DMS53 treated with DMSO at 0.1 percent for 48 hours (cell line): ENCODE data around the gene IL18.
"Not testable (repeated sequence)": the region's sequence is repeated elsewhere in the genome, so short reads cannot be mapped to it uniquely, and the experiment has no call there.

Experiments
- DNase-seq: peaks from one replicate; lab custom pipeline; 2025; ENCODE audit not compliant: unreplicated experiment; lab: John Stamatoyannopoulos, UW

IL18 gene

GRCh38 chr11:112163875-112164685, at the start of gene IL18:
Gene IL18 (minus strand): TSS chr11:112164094. CDS start chr11:112155053, 9,041 bp downstream.
- no peak for DNase-seq

- DNase-seq, result no peak
These were observed 48.8 kb upstream of the IL18 start for GRCh38 chr11:112212710-112213109.

- no peak for DNase-seq
These were observed 48.4 kb upstream of the IL18 start for GRCh38 chr11:112212290-112212689.

DNA sequence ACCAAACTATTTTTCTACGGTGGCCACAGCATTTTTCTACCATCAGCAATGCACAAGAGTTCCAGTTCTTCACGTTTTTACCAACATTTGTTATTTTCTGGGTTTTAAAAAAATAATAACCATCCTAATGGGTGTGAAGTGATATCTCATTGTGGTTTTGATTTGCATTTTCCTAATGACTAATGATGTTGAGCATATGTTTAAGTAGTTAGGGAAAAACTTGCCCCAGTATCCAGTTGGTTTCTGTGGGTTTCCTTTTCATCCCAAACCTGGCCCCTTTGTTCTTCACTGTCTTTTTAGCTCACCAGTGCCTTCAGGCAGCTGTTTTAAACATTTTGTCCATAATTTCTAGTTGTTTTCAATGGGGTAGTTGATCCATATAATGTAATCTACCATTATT, 47.6 kb upstream of the IL18 start:
- DNase-seq, result no peak

DNA sequence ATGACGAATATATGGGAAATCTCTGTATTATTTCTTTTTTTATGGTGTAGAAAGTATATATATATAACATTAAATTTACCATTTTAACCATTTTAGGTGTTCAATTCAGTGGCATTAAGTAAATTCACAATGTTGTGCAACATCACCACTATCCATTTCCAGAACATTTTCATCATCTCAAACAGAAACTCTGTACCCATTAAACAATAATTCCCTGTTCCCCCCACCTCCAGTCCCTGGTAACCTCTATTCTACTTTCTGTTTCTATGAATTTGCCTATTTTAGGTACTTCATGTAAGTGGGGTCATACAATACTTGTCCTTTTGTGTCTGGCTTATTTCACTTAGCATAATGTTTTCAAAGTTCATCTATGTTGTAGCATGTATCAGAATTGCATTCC, 47.0 kb upstream of the IL18 start:
- no peak for DNase-seq

- no peak for DNase-seq
These were observed 42.2 kb upstream of the IL18 start for GRCh38 chr11:112206071-112206470.

- DNase-seq, result no peak
These were observed 36.4 kb upstream of the IL18 start for GRCh38 chr11:112200252-112200651.

GRCh38 chr11:112199101-112199500, 35.2 kb upstream of the IL18 start:
- not testable (repeated sequence) for DNase-seq

DNA sequence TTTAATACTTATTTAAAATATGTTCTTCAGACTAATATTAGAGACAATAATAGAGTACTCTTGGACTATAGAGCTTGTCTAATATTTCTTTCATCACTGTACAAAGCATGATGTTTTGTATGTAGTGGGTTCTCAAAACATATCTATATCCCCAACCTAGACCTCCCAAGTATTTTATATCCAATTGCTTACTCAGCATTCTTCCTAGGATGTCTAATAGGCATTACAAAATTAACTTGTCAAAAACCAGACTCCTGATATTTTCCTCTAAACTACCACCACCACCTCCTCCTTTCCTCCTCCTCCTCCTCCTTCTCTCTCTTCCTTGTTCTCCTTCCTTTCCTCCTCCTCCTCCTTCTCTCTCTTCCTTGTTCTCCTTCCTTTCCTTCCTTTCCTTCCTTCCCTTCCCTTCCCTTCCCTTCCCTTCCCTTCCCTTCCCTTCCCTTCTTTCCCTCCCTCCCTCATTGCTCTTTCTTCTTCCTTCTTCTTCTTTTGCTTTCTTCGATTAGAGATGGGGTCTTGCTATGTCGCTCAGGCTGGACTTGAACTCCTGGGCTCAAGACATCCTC, 32.7 kb upstream of the IL18 start:
- DNase-seq, result no peak

DNA sequence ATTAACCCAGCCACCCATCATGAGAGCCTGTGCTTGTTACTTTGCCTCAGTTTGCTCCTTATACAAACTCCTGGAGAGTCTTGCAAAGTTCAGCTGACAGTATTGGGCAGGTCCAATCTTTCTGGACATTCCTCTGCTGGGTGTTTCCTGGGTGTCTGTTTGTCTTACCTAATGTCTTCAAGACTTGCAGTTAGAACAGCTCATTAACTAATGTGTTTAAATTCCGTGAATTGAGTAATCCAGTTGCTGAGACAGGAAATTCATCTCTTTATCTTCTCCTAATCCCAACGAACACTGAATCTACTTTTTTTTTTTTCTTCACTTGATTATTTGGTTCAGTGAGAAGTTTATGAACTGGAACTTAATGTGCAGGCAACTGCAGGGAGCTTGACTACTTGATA, 32.1 kb upstream of the IL18 start:
- no peak for DNase-seq

DNA sequence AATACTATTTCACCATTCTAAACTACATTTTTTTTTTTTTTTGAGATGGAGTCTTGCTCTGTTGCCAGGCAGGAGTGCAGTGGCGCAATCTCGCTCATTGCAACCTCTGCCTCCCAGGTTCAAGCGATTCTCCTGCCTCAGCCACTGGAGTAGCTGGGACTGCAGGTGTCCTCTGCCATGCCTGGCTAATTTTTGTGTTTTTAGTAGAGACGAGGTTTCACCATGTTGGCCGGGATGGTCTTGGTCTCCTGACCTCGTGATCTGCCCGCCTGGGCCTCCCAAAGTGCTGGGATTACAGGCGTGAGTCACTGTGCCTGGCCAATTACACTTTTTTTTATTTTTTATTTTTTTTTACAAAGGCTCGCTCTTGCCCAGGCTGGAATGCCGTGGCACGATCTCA, 31.2 kb upstream of the IL18 start:
- DNase-seq, result not testable (repeated sequence)

GRCh38 chr11:112186304-112186703, 22.4 kb upstream of the IL18 start:
- DNase-seq, result no peak

- DNase-seq, result no peak
These were observed 22.0 kb upstream of the IL18 start for GRCh38 chr11:112185883-112186282.

DNA sequence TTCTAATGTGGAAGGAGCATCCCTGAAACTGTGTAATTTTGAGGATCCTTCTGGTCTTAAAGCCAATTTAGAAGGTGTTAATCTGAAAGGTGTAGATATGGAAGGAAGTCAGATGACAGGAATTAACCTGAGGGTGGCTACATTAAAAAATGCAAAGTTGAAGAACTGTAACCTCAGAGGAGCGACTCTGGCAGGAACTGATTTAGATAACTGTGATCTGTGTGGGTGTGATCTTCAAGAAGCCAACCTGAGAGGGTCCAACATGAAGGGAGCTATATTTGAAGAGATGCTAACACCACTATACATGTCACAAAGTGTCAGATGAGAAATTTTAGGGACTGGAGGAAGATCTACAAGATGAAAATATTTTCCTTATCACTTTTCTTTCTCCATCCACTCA, 19.0 kb upstream of the IL18 start:
- no peak for DNase-seq

DNA sequence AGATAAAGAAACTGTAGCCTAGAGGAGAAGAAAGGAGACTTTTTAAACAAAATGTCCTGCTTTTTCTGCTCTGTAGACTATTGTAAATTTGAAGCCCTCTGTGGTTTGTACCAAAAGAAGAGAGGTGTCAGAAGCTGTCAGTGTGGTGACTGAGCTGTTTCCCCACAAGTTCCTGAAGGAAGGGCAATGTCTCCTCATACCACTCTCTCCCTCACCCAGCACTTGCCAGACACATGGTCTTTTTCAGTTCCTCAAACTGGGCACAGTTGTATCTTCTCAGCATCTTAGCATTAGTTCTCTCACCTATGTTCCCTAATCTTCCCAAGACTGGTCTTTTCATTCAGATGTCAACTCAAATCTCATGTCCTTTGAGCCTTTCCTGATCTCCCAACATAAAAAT, 15.7 kb upstream of the IL18 start:
- DNase-seq, result no peak

GRCh38 chr11:112178936-112179335, 15.0 kb upstream of the IL18 start:
- no peak for DNase-seq

DNA sequence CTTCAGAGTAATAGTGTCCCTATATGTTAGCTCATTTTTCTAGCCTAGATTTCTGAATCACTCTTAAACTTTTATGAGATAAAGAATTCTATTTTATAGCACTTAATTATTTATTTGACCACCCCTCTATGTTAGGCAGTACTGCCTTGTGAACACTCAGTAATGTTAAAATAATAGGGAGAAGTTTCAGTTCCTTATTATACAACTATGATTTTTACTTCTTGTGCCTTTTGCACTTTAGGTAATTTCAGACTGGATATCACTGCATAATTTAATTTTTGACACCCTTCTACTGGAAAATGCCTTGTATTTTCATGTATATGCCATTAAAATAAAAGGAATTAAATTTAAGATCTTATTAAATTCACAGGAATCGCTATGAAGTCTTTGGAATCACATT, 14.5 kb upstream of the IL18 start:
- no peak for DNase-seq

- no peak for DNase-seq
These were observed 13.7 kb upstream of the IL18 start for GRCh38 chr11:112177589-112177988.

DNA sequence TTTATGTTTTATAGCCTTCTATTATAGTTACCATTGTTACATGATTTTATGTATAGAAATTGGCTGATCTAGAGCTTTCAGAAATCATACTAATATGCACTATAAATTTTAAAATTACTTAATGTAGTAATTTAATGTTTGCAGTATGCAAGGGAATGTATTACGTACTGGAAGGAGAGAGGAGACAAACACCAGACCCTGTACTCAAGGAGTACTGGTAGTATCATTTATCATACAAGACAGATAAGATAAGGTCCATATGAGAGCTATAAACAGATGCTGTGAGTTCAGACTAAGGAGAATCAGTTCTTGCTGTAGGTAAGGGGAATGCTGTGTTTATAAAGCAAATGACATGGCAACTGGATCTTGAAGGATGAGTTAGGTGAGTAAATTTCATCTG, 12.2 kb upstream of the IL18 start:
- no peak for DNase-seq

GRCh38 chr11:112175599-112175952, 11.7 kb upstream of the IL18 start:
- DNase-seq, result no peak

DNA sequence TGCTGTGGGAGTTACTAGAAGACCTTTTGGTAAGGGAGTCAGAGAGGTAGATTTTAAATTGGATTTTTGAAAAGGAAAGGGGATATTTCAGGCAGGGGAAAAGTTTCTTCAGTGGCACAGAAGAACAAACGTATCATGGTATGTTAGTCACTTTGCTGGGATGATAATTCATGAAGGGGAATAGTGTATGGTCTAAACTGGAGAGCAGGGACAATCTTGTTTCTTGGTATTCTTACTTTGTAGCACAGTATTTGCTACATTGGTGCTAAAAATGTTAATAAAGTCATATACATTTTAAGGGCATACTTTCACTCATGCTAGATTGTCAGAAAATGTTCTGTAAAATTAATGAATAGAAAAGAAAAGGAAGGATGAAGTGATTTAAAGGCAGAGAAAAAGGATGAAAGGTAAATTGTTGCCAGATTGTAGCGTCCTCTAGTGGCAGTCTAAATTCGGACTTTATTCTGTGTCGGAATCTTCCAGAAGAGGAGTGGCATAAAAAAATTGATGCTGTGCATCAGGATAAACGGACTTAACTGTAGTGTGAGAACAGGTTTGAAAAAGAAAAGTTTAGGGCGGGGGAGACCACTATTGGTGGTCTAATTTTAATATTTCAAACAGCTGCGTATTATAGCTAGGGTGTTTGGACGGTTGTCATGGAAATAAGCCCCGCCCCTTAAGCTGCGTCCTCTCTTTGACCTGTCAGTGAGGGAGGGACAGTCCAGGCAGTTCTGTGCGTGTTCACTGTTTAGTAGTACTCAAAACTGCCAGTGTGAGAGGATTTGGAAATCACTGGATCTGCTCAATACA, 11.1 kb upstream of the IL18 start, which contains the start of gene BCO2:
Gene BCO2, plus strand, starts transcription at position 724 of the 810 bp plus-strand sequence. CDS start 90 bp downstream, outside the sequence.
- peak; percentile 62 for DNase-seq

- no peak for DNase-seq
These were observed 9.3 kb upstream of the IL18 start for GRCh38 chr11:112173152-112173551.
